GM12872 (cell line): ENCODE data around the gene SORCS2.

Experiments used
- CTCF ChIP-seq: IDR thresholded peaks from 3 replicates; pipeline ENCODE4 v1.5.1; 2011; ENCODE audit warnings: low read depth, mild to moderate bottlenecking, low read length, moderate library complexity; ENCODE audit not compliant: insufficient read depth

SORCS2 gene

GRCh38 chr4:7384929-7385890 lies 192.9 kb downstream of the SORCS2 start:
- no peak for TF ChIP-seq CTCF

- TF ChIP-seq CTCF = no peak
These were observed 195.6 kb downstream of the SORCS2 start for GRCh38 chr4:7387925-7388324.

GRCh38 chr4:7388627-7389026 lies 196.3 kb downstream of the SORCS2 start:
- no peak for TF ChIP-seq CTCF

GRCh38 chr4:7389101-7389701 lies 196.9 kb downstream of the SORCS2 start:
- no peak for TF ChIP-seq CTCF

- no peak for TF ChIP-seq CTCF
These were observed 197.4 kb downstream of the SORCS2 start for GRCh38 chr4:7389719-7390118.

- TF ChIP-seq CTCF = no peak
These were observed 198.0 kb downstream of the SORCS2 start for GRCh38 chr4:7390336-7390735.

GRCh38 chr4:7390906-7391636 lies 198.7 kb downstream of the SORCS2 start:
- no peak for TF ChIP-seq CTCF
